AML-193 (cell line): ENCODE measurements around the gene PRRC2C.
"Not testable (repeated sequence)": the region's sequence is repeated elsewhere in the genome, so short reads cannot be mapped to it uniquely, and the experiment has no call there.

Experiments
- DNase-seq, 2 experiments: peaks; one replicate each; lab custom pipeline; 2025; lab: John Stamatoyannopoulos, UW

The PRRC2C gene

GRCh38 chr1:171485375-171486047 is at the start of gene PRRC2C:
Gene PRRC2C (plus strand): TSS chr1:171485530. CDS start chr1:171512089, 26,559 bp downstream.
- peak; percentile 95 to 96 for DNase-seq

- DNase-seq, result no peak
Measured at GRCh38 chr1:171438441-171438840, 46.9 kb upstream of the PRRC2C start.

- DNase-seq, result not testable (repeated sequence)
Measured at GRCh38 chr1:171440201-171440600, 45.1 kb upstream of the PRRC2C start.

GRCh38 chr1:171441278-171441895 is 43.9 kb upstream of the PRRC2C start:
- not testable (repeated sequence) for DNase-seq

- no peak for DNase-seq
Measured at GRCh38 chr1:171446386-171446785, 38.9 kb upstream of the PRRC2C start.

- DNase-seq, result no peak
Measured at GRCh38 chr1:171455967-171456366, 29.4 kb upstream of the PRRC2C start.

GRCh38 chr1:171457412-171457811 is 27.9 kb upstream of the PRRC2C start:
- DNase-seq, result no peak

- DNase-seq, result no peak
Measured at GRCh38 chr1:171460018-171460620, 25.2 kb upstream of the PRRC2C start.

GRCh38 chr1:171467626-171468025 is 17.7 kb upstream of the PRRC2C start:
- DNase-seq, result no peak

- no peak for DNase-seq
Measured at GRCh38 chr1:171468120-171468750, 17.1 kb upstream of the PRRC2C start.

GRCh38 chr1:171470726-171471125 is 14.6 kb upstream of the PRRC2C start:
- DNase-seq, result no peak

GRCh38 chr1:171472183-171472647 is 13.1 kb upstream of the PRRC2C start:
- DNase-seq, result no peak

- DNase-seq, result no peak
Measured at GRCh38 chr1:171476829-171477228, 8.5 kb upstream of the PRRC2C start.

- DNase-seq, result no peak
Measured at GRCh38 chr1:171477804-171478203, 7.5 kb upstream of the PRRC2C start.

GRCh38 chr1:171480035-171480434 is 5.3 kb upstream of the PRRC2C start:
- DNase-seq, result no peak

GRCh38 chr1:171484760-171485374 is 463 bp upstream of the PRRC2C start:
- DNase-seq, result peak; percentile 74 to 78

GRCh38 chr1:171486048-171486519 is 754 bp downstream of the PRRC2C start:
- peak; percentile 30 to 40 for DNase-seq

- no peak for DNase-seq
Measured at GRCh38 chr1:171487038-171487437, 1.7 kb downstream of the PRRC2C start.

- no peak for DNase-seq
Measured at GRCh38 chr1:171488190-171488929, 3.0 kb downstream of the PRRC2C start.

- DNase-seq, result no peak
Measured at GRCh38 chr1:171494076-171494475, 8.7 kb downstream of the PRRC2C start.

- no peak for DNase-seq
Measured at GRCh38 chr1:171495444-171495843, 10.1 kb downstream of the PRRC2C start.
